Panc1 (cell line): ENCODE data around the gene SYPL2. TPM values are rescaled to one million over a fixed set of nuclear protein-coding genes. Genes with fewer than 3 reads are reported as not detected.

Experiments used
- ATAC-seq: fragments of 200-7000 bp; cut with Tn5 transposase; 2 replicates; pipeline ENCODE4 v1.9.1; 2020; ENCODE audit warnings: mild to moderate bottlenecking, moderate library complexity
- BruUV-seq: library from RNA; stranded (reverse); fragments of 400-500 nt; replicated peaks from 2 replicates; lab custom pipeline; 2021; lab: Mats Ljungman, UMichigan
- CTCF ChIA-PET: fragments of 300-600 bp; sonication (Branson Sonifier 250); formaldehyde crosslinking; loops from one replicate; lab custom pipeline; 2022; ENCODE audit warnings: antibody characterized with exemption; lab: Charles Lee
- POLR2A ChIA-PET: fragments of 300-600 bp; sonication (Branson Sonifier 250); formaldehyde crosslinking; loops from one replicate; lab custom pipeline; 2022; ENCODE audit warnings: antibody characterized with exemption; lab: Charles Lee
- DNase-seq: peaks from one replicate; pipeline ENCODE4 v3.0.0-alpha.2; 2010; ENCODE audit warnings: low read depth, low spot score
- H3K27ac ChIP-seq: 2 replicates; pipeline ENCODE4 v1.5.1; 2011; ENCODE audit warnings: mild to moderate bottlenecking, low read length, inconsistent platforms
- H3K27me3 ChIP-seq: fragments of 200-500 bp; sonication (Bioruptor generic); 2 replicates; pipeline ENCODE4 v1.6.0; 2014; ENCODE audit warnings: low read length, inconsistent platforms; ENCODE audit not compliant: control insufficient read depth, insufficient read depth
- H3K36me3 ChIP-seq: fragments of 200-500 bp; sonication (Bioruptor generic); 2 replicates; pipeline ENCODE4 v1.5.1; 2014; ENCODE audit warnings: inconsistent platforms, mild to moderate bottlenecking, low read length, moderate library complexity; ENCODE audit not compliant: control insufficient read depth, insufficient read depth
- H3K4me1 ChIP-seq: 2 replicates; pipeline ENCODE4 v1.5.1; 2011; ENCODE audit warnings: inconsistent platforms, mild to moderate bottlenecking, low read length, moderate library complexity; ENCODE audit not compliant: control insufficient read depth, insufficient read depth
- H3K4me3 ChIP-seq, 2 experiments: 2 replicates each; pipeline ENCODE4 v1.5.1; 2011 to 2012; ENCODE audit warnings: low read depth in 2 of 2, low read length in 2 of 2, mild to moderate bottlenecking in 2 of 2, inconsistent platforms in 1 of 2, moderate library complexity in 1 of 2
- H3K9me3 ChIP-seq: fragments of 200-500 bp; sonication (Bioruptor generic); 2 replicates; pipeline ENCODE4 v1.5.1; 2014; ENCODE audit warnings: low read depth, mild to moderate bottlenecking, inconsistent platforms, low read length, moderate library complexity; ENCODE audit not compliant: control insufficient read depth, insufficient read depth
- CTCF ChIP-seq: fragments of 450-650 bp; IDR thresholded peaks from 2 replicates; pipeline ENCODE4 v1.5.1; 2017; ENCODE audit warnings: mild to moderate bottlenecking
- POLR2AphosphoS5 ChIP-seq: IDR thresholded peaks from 2 replicates; pipeline ENCODE4 v1.6.1; 2012; ENCODE audit warnings: mild to moderate bottlenecking, low read depth, low read length, moderate library complexity
- REST ChIP-seq, 2 experiments: IDR thresholded peaks; 2 replicates each; pipeline ENCODE4 v1.6.1; 2011 to 2012; ENCODE audit warnings: low read depth in 2 of 2, control low read depth in 1 of 2, low read length in 1 of 2, mild to moderate bottlenecking in 1 of 2, moderate library complexity in 1 of 2; ENCODE audit not compliant: insufficient read depth in 1 of 2
- TCF7L2 ChIP-seq: IDR thresholded peaks from 2 replicates; pipeline ENCODE4 v1.6.1; 2011; ENCODE audit warnings: mild to moderate bottlenecking, low read depth, low read length, inconsistent platforms
- in situ Hi-C: cut with HindIII; loops from 2 replicates; pipeline ENCODE4 v1.10.0; 2016; ENCODE audit warnings: low sequenced_read_pairs, low pct_unique_long_range_greater_than_20kb
- intact Hi-C: fragments of 100-400 bp; cut with micrococcal nuclease; formaldehyde crosslinking; loops from one replicate; pipeline ENCODE4 v1.10.0; 2022; ENCODE audit not compliant: unreplicated experiment
- total RNA-seq: library from RNA; stranded (reverse); gene quantifications from one replicate; pipeline ENCODE4 v1.2.1, GENCODE V29; 2021; ENCODE audit not compliant: unreplicated experiment

Gene SYPL2
- total RNA-seq, 1 experiment from 2014 or later, result 0.74 TPM

GRCh38 chr1:109490029-109490933 lies 23.9 kb downstream of the SYPL2 start:
- no TSS peak for BruUV-seq
- peaks cover 6% of the 10 kb centered on the region; the same call in 1 of the 2 replicates for H3K4me1 ChIP-seq
- no peak overlapping the region for H3K27ac ChIP-seq
- H3K9me3 ChIP-seq, result no peaks in the 10 kb centered on the region
- in situ Hi-C loops, result no loop called here
- no peak for DNase-seq
- no peaks in the 10 kb centered on the region for H3K27me3 ChIP-seq
- no peak overlapping the region for H3K4me3 ChIP-seq
- 0 out of 2 replicates have a peak, but pooled peaks have one; percentile 41 for ATAC-seq
- TF ChIP-seq CTCF (peak; percentile 85), POLR2AphosphoS5 (no peak), TCF7L2 (no peak)
- no peaks in the 10 kb centered on the region; the same call in 1 of the 2 replicates for H3K36me3 ChIP-seq
- intact Hi-C loops, result no loop called here
- ChIA-PET CTCF (interaction anchor here (0.6 to 2.5 kb wide), 3 partner anchors 19 to 458 kb away, joined by 3 to 21 read pairs (median 3); partner anchors contain the start of gene AMIGO1), POLR2A (no interaction called here)

- intact Hi-C loops, result no loop called here
- POLR2A ChIA-PET, result no interaction called here
Observed at GRCh38 chr1:109490934-109491302, 24.6 kb downstream of the SYPL2 start.

More at GRCh38 chr1:109490934-109491302, 24.6 kb downstream of the SYPL2 start:
- in situ Hi-C loops, result no loop called here
- no TSS peak for BruUV-seq
- CTCF ChIA-PET, result interaction anchor here (1.1 to 2.5 kb wide), 2 partner anchors 19 to 42 kb away, joined by 3 to 21 read pairs; partner anchors contain the start of gene AMIGO1
- Histone ChIP-seq H3K36me3 (no peaks in the 10 kb centered on the region; the same call in 1 of the 2 replicates), H3K9me3 (no peaks in the 10 kb centered on the region), H3K27ac (no peak overlapping the region), H3K27me3 (no peaks in the 10 kb centered on the region), H3K4me3 (no peak overlapping the region), H3K4me1 (peaks cover 6% of the 10 kb centered on the region; the same call in 1 of the 2 replicates)
- no peak for ATAC-seq
- DNase-seq, result no peak
- no peak for TF ChIP-seq REST (IDR thresholded peaks at IDR 0.05; ENCODE audit: insufficient read depth in 1 of 2, low read depth in 2 of 2, low read length in 1 of 2)
- peak; percentile 59 for TF ChIP-seq CTCF
